ENCODE results near the gene HNMT. TPM values are rescaled to one million over a fixed set of nuclear protein-coding genes. Genes with fewer than 3 reads are reported as not detected.
A peak's percentile ranks its signal among the peaks of the same experiment; 100 is the strongest.

The HNMT gene
- total and polyA plus RNA-seq, 2 of the 13 experiments (the other 11 are each of a cell fraction or from before 2014, with no cell fraction given) = 279 to 309 TPM

DNA sequence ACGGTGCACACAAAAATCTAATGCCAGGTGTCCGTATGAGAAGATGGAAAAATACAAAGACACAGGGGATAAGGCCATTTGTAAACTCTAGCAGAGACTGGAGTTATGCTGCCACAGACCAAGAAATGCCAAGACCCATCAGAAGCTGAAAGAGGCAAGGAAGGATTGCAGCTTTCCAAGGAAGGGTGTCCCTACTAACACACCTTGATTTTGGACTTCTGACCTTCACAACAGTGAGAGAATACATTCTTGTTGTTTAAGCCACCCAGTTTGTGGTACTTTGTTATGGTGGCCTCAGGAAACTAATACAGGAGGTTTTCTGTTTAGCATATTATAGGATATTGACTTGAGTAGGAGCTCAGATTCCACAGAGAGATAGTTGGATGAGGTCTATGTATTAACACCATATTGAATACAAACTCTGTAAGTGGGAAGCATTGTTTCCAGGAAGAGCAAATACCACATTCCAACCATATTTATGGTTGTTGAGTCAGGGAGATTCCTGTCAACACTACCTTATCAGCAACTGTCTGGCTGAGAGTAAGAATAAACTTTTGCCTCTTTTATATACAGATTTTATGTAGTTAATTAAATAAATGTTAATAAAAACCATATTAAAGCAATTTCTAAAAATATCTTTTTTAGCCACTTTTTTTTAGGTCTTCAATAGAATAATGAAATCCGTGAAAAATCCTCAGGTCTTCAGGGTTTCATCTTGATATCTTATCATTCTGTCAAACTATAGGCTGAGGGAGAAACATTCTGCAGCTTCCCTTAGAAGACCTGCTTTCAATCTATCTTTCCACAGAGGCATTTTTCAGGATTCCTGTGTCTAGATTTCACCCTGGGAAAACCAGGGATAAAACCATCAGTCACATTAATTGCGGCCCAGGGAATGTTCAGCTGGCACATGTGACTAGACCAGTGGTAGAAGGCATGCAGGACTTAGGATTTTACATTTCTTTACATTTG lies 35.4 kb upstream of the HNMT start (continued):
- TF ChIP-seq, protein P1, sequence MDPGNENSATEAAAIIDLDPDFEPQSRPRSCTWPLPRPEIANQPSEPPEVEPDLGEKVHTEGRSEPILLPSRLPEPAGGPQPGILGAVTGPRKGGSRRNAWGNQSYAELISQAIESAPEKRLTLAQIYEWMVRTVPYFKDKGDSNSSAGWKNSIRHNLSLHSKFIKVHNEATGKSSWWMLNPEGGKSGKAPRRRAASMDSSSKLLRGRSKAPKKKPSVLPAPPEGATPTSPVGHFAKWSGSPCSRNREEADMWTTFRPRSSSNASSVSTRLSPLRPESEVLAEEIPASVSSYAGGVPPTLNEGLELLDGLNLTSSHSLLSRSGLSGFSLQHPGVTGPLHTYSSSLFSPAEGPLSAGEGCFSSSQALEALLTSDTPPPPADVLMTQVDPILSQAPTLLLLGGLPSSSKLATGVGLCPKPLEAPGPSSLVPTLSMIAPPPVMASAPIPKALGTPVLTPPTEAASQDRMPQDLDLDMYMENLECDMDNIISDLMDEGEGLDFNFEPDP (CRISPR knock-in tag; conservative IDR thresholded peaks at IDR 0.05) = no peak
- TF ChIP-seq, protein P2, sequence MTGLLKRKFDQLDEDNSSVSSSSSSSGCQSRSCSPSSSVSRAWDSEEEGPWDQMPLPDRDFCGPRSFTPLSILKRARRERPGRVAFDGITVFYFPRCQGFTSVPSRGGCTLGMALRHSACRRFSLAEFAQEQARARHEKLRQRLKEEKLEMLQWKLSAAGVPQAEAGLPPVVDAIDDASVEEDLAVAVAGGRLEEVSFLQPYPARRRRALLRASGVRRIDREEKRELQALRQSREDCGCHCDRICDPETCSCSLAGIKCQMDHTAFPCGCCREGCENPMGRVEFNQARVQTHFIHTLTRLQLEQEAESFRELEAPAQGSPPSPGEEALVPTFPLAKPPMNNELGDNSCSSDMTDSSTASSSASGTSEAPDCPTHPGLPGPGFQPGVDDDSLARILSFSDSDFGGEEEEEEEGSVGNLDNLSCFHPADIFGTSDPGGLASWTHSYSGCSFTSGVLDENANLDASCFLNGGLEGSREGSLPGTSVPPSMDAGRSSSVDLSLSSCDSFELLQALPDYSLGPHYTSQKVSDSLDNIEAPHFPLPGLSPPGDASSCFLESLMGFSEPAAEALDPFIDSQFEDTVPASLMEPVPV (CRISPR knock-in tag; IDR thresholded peaks at IDR 0.05) = no peak
- TF ChIP-seq, protein P3, sequence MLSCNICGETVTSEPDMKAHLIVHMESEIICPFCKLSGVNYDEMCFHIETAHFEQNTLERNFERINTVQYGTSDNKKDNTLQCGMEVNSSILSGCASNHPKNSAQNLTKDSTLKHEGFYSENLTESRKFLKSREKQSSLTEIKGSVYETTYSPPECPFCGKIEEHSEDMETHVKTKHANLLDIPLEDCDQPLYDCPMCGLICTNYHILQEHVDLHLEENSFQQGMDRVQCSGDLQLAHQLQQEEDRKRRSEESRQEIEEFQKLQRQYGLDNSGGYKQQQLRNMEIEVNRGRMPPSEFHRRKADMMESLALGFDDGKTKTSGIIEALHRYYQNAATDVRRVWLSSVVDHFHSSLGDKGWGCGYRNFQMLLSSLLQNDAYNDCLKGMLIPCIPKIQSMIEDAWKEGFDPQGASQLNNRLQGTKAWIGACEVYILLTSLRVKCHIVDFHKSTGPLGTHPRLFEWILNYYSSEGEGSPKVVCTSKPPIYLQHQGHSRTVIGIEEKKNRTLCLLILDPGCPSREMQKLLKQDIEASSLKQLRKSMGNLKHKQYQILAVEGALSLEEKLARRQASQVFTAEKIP (CRISPR knock-in tag; IDR thresholded peaks at IDR 0.05; ENCODE audit: borderline replicate concordance) = no peak
- TF ChIP-seq, protein P4, sequence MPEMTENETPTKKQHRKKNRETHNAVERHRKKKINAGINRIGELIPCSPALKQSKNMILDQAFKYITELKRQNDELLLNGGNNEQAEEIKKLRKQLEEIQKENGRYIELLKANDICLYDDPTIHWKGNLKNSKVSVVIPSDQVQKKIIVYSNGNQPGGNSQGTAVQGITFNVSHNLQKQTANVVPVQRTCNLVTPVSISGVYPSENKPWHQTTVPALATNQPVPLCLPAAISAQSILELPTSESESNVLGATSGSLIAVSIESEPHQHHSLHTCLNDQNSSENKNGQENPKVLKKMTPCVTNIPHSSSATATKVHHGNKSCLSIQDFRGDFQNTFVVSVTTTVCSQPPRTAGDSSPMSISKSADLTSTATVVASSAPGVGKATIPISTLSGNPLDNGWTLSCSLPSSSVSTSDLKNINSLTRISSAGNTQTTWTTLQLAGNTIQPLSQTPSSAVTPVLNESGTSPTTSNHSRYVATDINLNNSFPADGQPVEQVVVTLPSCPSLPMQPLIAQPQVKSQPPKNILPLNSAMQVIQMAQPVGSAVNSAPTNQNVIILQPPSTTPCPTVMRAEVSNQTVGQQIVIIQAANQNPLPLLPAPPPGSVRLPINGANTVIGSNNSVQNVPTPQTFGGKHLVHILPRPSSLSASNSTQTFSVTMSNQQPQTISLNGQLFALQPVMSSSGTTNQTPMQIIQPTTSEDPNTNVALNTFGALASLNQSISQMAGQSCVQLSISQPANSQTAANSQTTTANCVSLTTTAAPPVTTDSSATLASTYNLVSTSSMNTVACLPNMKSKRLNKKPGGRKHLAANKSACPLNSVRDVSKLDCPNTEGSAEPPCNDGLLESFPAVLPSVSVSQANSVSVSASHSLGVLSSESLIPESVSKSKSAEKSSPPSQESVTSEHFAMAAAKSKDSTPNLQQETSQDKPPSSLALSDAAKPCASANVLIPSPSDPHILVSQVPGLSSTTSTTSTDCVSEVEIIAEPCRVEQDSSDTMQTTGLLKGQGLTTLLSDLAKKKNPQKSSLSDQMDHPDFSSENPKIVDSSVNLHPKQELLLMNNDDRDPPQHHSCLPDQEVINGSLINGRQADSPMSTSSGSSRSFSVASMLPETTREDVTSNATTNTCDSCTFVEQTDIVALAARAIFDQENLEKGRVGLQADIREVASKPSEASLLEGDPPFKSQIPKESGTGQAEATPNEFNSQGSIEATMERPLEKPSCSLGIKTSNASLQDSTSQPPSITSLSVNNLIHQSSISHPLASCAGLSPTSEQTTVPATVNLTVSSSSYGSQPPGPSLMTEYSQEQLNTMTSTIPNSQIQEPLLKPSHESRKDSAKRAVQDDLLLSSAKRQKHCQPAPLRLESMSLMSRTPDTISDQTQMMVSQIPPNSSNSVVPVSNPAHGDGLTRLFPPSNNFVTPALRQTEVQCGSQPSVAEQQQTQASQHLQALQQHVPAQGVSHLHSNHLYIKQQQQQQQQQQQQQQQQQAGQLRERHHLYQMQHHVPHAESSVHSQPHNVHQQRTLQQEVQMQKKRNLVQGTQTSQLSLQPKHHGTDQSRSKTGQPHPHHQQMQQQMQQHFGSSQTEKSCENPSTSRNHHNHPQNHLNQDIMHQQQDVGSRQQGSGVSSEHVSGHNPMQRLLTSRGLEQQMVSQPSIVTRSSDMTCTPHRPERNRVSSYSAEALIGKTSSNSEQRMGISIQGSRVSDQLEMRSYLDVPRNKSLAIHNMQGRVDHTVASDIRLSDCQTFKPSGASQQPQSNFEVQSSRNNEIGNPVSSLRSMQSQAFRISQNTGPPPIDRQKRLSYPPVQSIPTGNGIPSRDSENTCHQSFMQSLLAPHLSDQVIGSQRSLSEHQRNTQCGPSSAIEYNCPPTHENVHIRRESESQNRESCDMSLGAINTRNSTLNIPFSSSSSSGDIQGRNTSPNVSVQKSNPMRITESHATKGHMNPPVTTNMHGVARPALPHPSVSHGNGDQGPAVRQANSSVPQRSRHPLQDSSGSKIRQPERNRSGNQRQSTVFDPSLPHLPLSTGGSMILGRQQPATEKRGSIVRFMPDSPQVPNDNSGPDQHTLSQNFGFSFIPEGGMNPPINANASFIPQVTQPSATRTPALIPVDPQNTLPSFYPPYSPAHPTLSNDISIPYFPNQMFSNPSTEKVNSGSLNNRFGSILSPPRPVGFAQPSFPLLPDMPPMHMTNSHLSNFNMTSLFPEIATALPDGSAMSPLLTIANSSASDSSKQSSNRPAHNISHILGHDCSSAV (CRISPR knock-in tag; IDR thresholded peaks at IDR 0.05; ENCODE audit: borderline replicate concordance) = no peak
- no peak for TF ChIP-seq HOXA9 (CRISPR knock-in tag; IDR thresholded peaks at IDR 0.05; ENCODE audit: borderline replicate concordance)
- TF ChIP-seq, protein P5, sequence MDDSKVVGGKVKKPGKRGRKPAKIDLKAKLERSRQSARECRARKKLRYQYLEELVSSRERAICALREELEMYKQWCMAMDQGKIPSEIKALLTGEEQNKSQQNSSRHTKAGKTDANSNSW (CRISPR knock-in tag; IDR thresholded peaks at IDR 0.05; ENCODE audit: borderline replicate concordance) = no peak
- peak; percentile 27; the same call in 1 of the 2 replicates for TF ChIP-seq HOXA3 (CRISPR knock-in tag; IDR thresholded peaks at IDR 0.05)
- TF ChIP-seq, protein P6, sequence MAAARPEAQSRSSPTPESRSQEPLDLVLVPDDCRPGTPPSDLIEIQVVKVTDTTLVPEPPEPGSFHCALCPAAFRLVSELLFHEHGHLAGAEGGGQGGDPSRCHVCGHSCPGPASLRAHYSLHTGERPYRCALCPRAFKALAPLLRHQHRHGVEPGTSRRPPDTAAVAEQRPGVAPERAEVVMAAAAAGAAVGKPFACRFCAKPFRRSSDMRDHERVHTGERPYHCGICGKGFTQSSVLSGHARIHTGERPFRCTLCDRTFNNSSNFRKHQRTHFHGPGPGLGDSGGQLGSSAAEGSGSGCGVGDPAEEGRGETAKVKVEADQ (CRISPR knock-in tag; IDR thresholded peaks at IDR 0.05; ENCODE audit: borderline replicate concordance) = no peak

Data from HepG2 (cell line).